GM19452 (cell line): ENCODE data around the gene EVPL.

Source experiments
- ATAC-seq: cut with Tn5 transposase; IDR thresholded peaks from one replicate; pipeline ENCODE4 v1.9.1; 2021; ENCODE audit not compliant: unreplicated experiment

Gene EVPL

DNA sequence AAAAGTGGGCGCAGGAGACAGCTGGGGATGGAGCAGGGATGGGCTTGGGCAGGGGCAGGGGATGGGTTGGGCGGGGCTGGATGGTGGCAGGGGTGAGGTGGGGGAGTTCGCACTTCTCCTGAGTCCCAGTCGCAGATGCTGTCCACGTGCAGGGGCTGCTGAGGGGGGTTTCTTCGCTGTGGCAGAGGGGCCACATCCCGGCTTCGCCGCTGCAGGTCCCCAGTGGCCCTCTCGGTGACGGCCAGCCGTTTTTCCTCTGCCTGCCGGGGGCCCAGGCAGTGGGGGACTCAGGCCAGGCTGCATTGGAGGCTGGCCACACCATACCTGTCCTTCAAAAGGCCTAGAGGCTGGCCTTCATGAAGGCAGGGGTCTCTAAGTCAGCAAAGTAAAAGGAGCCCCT, 8.3 kb downstream of the EVPL start:
- no peak for ATAC-seq

DNA sequence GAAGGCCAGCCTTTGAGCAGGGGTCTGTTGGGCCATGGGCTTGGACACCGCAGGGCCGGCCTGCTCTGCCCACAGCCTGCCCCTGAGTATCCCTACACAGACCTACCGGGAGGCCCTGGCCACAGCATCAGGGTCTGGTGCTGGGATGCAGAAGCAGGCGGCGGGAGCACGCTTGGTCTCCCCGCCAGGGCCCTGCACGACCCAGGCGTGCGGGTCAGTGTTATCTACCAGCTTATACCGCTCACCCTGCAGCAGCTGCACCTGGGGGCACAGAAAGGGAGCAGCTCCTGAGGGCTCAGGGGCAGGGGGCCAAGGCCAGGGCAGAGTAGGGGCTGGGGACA, 8.8 kb downstream of the EVPL start:
- ATAC-seq = no peak

GRCh38 chr17:76017481-76018339, 9.4 kb downstream of the EVPL start:
- ATAC-seq = no peak

- no peak for ATAC-seq
Observed at GRCh38 chr17:76014925-76015261, 12.2 kb downstream of the EVPL start.

GRCh38 chr17:76014100-76014924, 12.8 kb downstream of the EVPL start:
- no peak for ATAC-seq

GRCh38 chr17:76013377-76013932, 13.7 kb downstream of the EVPL start:
- ATAC-seq = no peak

DNA sequence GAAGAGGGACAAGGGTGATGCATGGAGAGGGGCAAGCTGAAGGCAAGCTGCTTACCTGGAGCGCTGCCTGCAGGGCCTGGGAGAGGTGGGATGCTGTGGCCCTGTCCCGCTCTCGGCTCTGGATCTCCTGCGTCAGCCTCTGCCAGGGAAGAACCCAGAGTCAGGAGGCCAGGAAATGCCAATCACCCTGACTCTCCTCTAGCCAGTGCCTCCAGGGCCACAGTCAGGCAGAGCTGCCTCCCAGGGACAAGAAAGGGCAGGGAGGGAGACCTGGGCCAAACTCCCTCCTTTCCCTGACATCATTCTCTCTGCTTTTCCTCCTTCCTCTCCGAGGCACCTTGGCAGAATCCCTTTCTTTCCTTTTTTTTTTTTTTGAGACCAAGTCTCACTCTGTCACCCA, 15.2 kb downstream of the EVPL start:
- no peak for ATAC-seq

- no peak for ATAC-seq
Observed at GRCh38 chr17:76009969-76010661, 17.0 kb downstream of the EVPL start.

DNA sequence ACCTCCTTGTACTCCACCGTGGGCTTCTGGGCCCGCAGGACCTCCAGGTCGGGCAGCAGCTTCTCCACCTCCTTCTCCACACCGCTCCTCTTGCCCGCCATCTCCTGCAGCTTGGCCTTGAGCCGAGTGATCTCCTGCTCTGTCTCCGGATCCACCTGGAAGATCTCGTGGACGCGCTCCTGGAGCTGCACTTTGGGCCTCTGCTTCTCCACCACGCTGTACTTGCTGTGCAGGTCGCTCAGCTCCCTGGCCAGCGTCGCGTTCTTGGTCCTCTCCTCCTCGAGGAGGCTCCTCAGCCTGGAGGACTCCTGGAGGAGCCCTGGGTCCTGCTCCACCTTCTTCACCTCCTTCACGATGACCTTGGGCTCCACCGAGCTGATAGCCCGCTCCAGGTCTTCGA, 17.7 kb downstream of the EVPL start:
- no peak for ATAC-seq

- no peak for ATAC-seq
Observed at GRCh38 chr17:76008630-76009425, 18.3 kb downstream of the EVPL start.

DNA sequence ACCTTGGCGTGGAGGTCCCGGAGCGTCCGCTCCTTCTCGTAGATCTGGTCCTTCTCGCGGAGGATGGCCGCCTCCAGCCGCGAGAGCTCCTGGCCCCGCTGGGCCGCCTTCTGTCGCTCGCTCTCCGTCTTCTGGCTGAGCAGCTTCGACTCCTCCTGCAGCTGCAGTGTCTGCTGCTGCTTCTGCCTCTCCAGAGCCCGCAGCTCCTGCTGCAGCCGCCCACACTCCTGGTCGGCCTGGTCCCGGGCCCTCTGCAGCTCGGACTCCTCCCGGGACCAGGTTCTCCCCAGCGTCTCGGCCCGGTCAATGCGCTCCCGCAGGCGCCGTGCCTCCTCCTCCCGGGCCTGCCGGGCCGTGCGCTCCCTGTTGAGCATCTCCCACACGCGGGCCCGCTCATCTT, 18.9 kb downstream of the EVPL start:
- no peak for ATAC-seq

- no peak for ATAC-seq
Observed at GRCh38 chr17:76007850-76008165, 19.3 kb downstream of the EVPL start.

- ATAC-seq = no peak
Observed at GRCh38 chr17:76007131-76007849, 19.8 kb downstream of the EVPL start.

- no peak for ATAC-seq
Observed at GRCh38 chr17:76005263-76006149, 21.6 kb downstream of the EVPL start.

DNA sequence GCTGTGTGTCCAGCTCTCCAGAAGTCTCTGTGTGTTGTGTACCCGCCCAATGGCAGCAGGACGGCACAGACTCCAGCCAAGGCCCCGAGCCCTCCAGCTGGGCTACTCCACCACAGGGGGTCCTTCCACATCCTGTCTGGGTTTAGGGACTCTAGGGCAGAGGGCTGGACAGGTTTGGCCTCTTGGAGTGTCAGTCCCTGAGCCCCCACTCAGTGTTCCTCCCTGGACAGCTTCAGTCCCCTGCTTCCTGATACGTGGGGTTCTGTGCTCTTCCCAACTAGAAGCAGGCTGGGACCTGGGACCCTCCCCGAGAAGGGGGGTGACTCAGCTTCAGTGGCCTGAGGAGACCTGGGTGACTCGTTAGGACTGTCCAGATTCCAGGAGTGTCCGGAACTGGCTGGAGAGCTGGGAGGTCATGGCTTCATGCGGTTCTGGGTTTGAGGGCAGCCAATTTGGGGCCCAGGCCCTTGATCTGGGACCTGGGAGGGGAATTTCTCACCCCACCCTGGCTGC, 22.3 kb downstream of the EVPL start:
- ATAC-seq = no peak

DNA sequence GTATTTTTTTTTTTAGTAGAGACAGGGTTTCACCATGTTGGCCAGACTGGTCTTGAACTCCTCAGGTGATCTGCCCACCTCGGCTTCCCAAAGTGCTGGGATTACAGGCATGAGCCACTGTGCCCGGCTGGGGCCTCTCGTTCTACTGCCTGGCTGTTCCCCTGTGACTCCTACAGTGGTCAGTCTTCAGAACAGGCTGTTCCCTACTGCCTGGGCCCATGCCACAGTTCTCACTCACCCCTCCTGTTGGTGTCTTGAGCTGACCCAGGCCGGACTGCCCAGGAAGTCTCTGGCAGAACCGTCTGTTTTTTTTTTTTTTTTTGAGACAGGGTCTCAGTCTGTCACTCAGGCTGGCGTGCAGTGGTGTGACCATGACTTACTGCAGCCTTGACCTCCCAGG, 23.2 kb downstream of the EVPL start:
- no peak for ATAC-seq

- ATAC-seq = no peak
Observed at GRCh38 chr17:76002100-76002499, 25.0 kb downstream of the EVPL start.

DNA sequence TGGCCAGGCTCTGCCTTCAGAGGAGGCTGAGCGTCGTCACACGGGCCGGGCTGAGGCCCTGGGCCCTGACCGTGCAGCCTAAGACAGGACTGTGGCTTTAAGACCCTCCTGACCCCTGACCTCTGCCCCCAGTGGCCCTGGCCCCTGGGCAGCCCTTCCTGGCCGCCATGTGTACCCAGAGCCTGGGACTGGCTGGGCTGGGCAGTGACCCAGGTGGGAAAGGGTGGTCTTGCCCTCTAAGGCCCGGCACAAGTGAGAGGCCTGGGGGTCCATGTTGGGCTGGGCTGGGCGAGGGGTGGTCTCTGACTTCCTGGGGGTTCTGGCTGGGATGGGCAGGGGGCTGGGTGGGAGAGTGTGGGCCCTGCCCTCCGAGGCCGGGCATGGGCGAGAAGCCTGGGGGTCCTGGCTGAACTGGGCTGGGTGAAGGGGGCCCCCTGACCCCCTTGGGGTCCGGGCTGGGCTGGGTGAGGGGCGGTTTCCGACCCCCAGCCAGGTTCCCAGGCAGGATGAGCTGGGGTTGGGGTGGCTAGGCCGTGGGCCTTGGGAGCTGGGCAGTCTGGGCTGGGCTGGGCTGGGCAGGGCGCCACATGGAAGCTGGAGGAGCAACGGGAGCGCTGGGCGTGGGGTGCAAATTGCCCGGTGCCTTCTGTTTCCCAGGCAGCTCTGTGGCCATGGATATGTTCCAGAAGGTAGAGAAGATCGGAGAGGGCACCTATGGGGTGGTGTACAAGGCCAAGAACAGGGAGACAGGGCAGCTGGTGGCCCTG, 26.2 kb downstream of the EVPL start, which contains the start of gene CDK3:
Gene CDK3 (plus strand): TSS at position 101 of the 767 bp plus-strand sequence. CDS start 571 bp downstream, at position 672.
- ATAC-seq = no peak
